NK-92 treated with Interleukin-12 subunit alpha and Interleukin-12 subunit beta, amount 100 ng/mL, for 24 hours (cell line): ENCODE data around the gene TP53.
"Not testable (repeated sequence)": the region's sequence is repeated elsewhere in the genome, so short reads cannot be mapped to it uniquely, and the experiment has no call there.

Source experiments
- DNase-seq: peaks from one replicate; lab custom pipeline; 2025; lab: John Stamatoyannopoulos, UW

The TP53 gene

GRCh38 chr17:7674934-7675333 lies 12.4 kb downstream of the TP53 start:
- DNase-seq = no peak

GRCh38 chr17:7673239-7673638 lies 14.1 kb downstream of the TP53 start:
- no peak for DNase-seq

- no peak for DNase-seq
Measured at GRCh38 chr17:7668482-7668881, 18.8 kb downstream of the TP53 start.

GRCh38 chr17:7667656-7668406 lies 19.5 kb downstream of the TP53 start:
- no peak for DNase-seq

GRCh38 chr17:7656958-7657609 lies 30.2 kb downstream of the TP53 start:
- DNase-seq = no peak

GRCh38 chr17:7655541-7655840 lies 31.8 kb downstream of the TP53 start:
- no peak for DNase-seq

- no peak for DNase-seq
Measured at GRCh38 chr17:7654832-7655540, 32.3 kb downstream of the TP53 start.

- no peak for DNase-seq
Measured at GRCh38 chr17:7652388-7653356, 34.6 kb downstream of the TP53 start.

- DNase-seq = no peak
Measured at GRCh38 chr17:7651665-7652387, 35.5 kb downstream of the TP53 start.

GRCh38 chr17:7651097-7651664 lies 36.1 kb downstream of the TP53 start:
- DNase-seq = no peak

- DNase-seq = no peak
Measured at GRCh38 chr17:7650509-7651096, 36.7 kb downstream of the TP53 start, which contains the start of gene ATP1B2. ATP1B2 (plus strand) TSS chr17:7650926; CDS start chr17:7651519, 593 bp downstream.

GRCh38 chr17:7647018-7647417 lies 40.3 kb downstream of the TP53 start:
- no peak for DNase-seq

- DNase-seq = no peak
Measured at GRCh38 chr17:7646457-7646856, 40.8 kb downstream of the TP53 start.

GRCh38 chr17:7644775-7645174 lies 42.5 kb downstream of the TP53 start:
- DNase-seq = no peak

GRCh38 chr17:7641635-7642034 lies 45.7 kb downstream of the TP53 start:
- not testable (repeated sequence) for DNase-seq

- DNase-seq = no peak
Measured at GRCh38 chr17:7640783-7641182, 46.5 kb downstream of the TP53 start.

- DNase-seq = no peak
Measured at GRCh38 chr17:7636163-7636562, 51.1 kb downstream of the TP53 start.

- no peak for DNase-seq
Measured at GRCh38 chr17:7634384-7634783, 52.9 kb downstream of the TP53 start.

GRCh38 chr17:7633093-7633492 lies 54.2 kb downstream of the TP53 start:
- DNase-seq = no peak

GRCh38 chr17:7632492-7632894 lies 54.8 kb downstream of the TP53 start:
- DNase-seq = no peak
